HG03520 (cell line): ENCODE measurements around the gene CEP20.

Experiments used
- ATAC-seq: cut with Tn5 transposase; IDR thresholded peaks from one replicate; pipeline ENCODE4 v1.9.1; 2021; ENCODE audit warnings: mild to moderate bottlenecking, moderate library complexity; ENCODE audit not compliant: unreplicated experiment

Gene CEP20

GRCh38 chr16:15898654-15899053 lies 10.3 kb upstream of the CEP20 start:
- ATAC-seq = no peak

GRCh38 chr16:15897834-15898254 lies 9.4 kb upstream of the CEP20 start:
- no peak for ATAC-seq

GRCh38 chr16:15897121-15897780 lies 8.8 kb upstream of the CEP20 start:
- ATAC-seq = no peak

- no peak for ATAC-seq
Observed at GRCh38 chr16:15894571-15895374, 6.4 kb upstream of the CEP20 start.

- ATAC-seq = no peak
Observed at GRCh38 chr16:15891508-15891907, 3.1 kb upstream of the CEP20 start.

GRCh38 chr16:15887283-15887682 lies 1.1 kb downstream of the CEP20 start:
- no peak for ATAC-seq

- ATAC-seq = no peak
Observed at GRCh38 chr16:15886078-15886477, 2.3 kb downstream of the CEP20 start.

GRCh38 chr16:15885560-15886001 lies 2.8 kb downstream of the CEP20 start:
- no peak for ATAC-seq

GRCh38 chr16:15882563-15882962 lies 5.8 kb downstream of the CEP20 start:
- no peak for ATAC-seq

- no peak for ATAC-seq
Observed at GRCh38 chr16:15881794-15882379, 6.5 kb downstream of the CEP20 start.

- ATAC-seq = no peak
Observed at GRCh38 chr16:15880434-15881308, 7.7 kb downstream of the CEP20 start.

GRCh38 chr16:15879255-15879811 lies 9.1 kb downstream of the CEP20 start:
- ATAC-seq = no peak

- no peak for ATAC-seq
Observed at GRCh38 chr16:15876503-15876902, 11.9 kb downstream of the CEP20 start.

- ATAC-seq = no peak
Observed at GRCh38 chr16:15874745-15875314, 13.6 kb downstream of the CEP20 start.

- no peak for ATAC-seq
Observed at GRCh38 chr16:15873737-15874136, 14.7 kb downstream of the CEP20 start.

- no peak for ATAC-seq
Observed at GRCh38 chr16:15873301-15873700, 15.1 kb downstream of the CEP20 start.

- ATAC-seq = no peak
Observed at GRCh38 chr16:15870011-15870410, 18.4 kb downstream of the CEP20 start.

- no peak for ATAC-seq
Observed at GRCh38 chr16:15866451-15866850, 22.0 kb downstream of the CEP20 start.

- ATAC-seq = no peak
Observed at GRCh38 chr16:15865742-15866141, 22.7 kb downstream of the CEP20 start.

GRCh38 chr16:15864939-15865338 lies 23.5 kb downstream of the CEP20 start:
- no peak for ATAC-seq
